Upper lobe of left lung (tissue), 6 donors: Measurements from ENCODE around the gene SEMA4C. TPM values are rescaled to one million over a fixed set of nuclear protein-coding genes. Genes with fewer than 3 reads are reported as not detected.
A peak's percentile ranks its signal among the peaks of the same experiment; 100 is the strongest.

Source experiments
- ATAC-seq, 2 donors: fragments of 200-7000 bp; cut with Tn5 transposase; one replicate each; pipeline ENCODE4 v1.9.1; 2022; ENCODE audit warnings: mild to moderate bottlenecking in 2 of 2, moderate library complexity in 2 of 2; ENCODE audit not compliant: low FRiP score in 2 of 2
- DNase-seq, 2 donors: peaks; one replicate each; pipeline ENCODE4 v3.0.0-alpha.2; 2019 to 2020
- H3K27ac ChIP-seq, 4 donors: fragments of 200-600 bp; sonication (generic); one replicate each; pipeline ENCODE4 v1.5.1; 2016 to 2019
- H3K27me3 ChIP-seq, 4 donors: fragments of 200-600 bp; sonication (generic); one replicate each; pipeline ENCODE4 v1.5.1; 2017 to 2019
- H3K36me3 ChIP-seq, 4 donors: fragments of 200-600 bp; sonication (generic); one replicate each; pipeline ENCODE4 v1.5.1; 2016 to 2019
- H3K4me1 ChIP-seq, 4 donors: fragments of 200-600 bp; sonication (generic); one replicate each; pipeline ENCODE4 v1.5.1; 2018 to 2019
- H3K4me3 ChIP-seq, 4 donors: fragments of 200-600 bp; sonication (generic); one replicate each; pipeline ENCODE4 v1.5.1; 2017 to 2019; ENCODE audit warnings: mild to moderate bottlenecking in 2 of 4, moderate library complexity in 1 of 4
- H3K9me3 ChIP-seq, 4 donors: fragments of 200-600 bp; sonication (generic); one replicate each; pipeline ENCODE4 v1.5.1; 2018 to 2019
- EP300 ChIP-seq, 4 donors: sonication (generic); formaldehyde crosslinking; IDR thresholded peaks; one replicate each; pipeline ENCODE4 v1.5.1; 2017; ENCODE audit warnings: antibody characterized with exemption in 4 of 4, control low read depth in 2 of 4
- POLR2A ChIP-seq, 4 donors: fragments of 450-650 bp; IDR thresholded peaks; one replicate each; pipeline ENCODE4 v1.5.1; 2016 to 2017; ENCODE audit warnings: antibody characterized with exemption in 4 of 4, mild to moderate bottlenecking in 2 of 4
- POLR2AphosphoS5 ChIP-seq, 2 donors: sonication (generic); formaldehyde crosslinking; IDR thresholded peaks; one replicate each; pipeline ENCODE4 v1.5.1; 2017; ENCODE audit warnings: antibody characterized with exemption in 2 of 2
- WGBS, 2 donors: methylation state at CpG; one replicate each; pipeline ENCODE4 v1.1.5; 2017 to 2018; 5-methylcytosine and 5-hydroxymethylcytosine counted together
- total RNA-seq, 6 donors: library from RNA; depleted of rRNA in 4 of 6; stranded (reverse); fragments of >200 nt in 4 of 6; gene quantifications; one replicate each; pipeline versions ENCODE4 v1.1.0 to v1.2.1, GENCODE V29; 2016 to 2021
- TF ChIP-seq, protein P1 (sequence below), 6 experiments: fragments of 450-650 bp in 4 of 6; fragments of 200-600 bp in 2 of 6; sonication (generic) in 2 of 6; IDR thresholded peaks; one replicate each; pipeline ENCODE4 v1.5.1; 2016 to 2019; ENCODE audit warnings: antibody characterized with exemption in 6 of 6
- donor health status: DM: no; HTN: no; CAD: no; lungs with moderate emphysema.
- donor health status: DM: no; HTN: yes; CAD: no; lungs with severe emphysema.

SEMA4C gene
- total RNA-seq, 6 donors from 2014 or later = 14.0 to 43.6 (median 24.2) TPM

DNA sequence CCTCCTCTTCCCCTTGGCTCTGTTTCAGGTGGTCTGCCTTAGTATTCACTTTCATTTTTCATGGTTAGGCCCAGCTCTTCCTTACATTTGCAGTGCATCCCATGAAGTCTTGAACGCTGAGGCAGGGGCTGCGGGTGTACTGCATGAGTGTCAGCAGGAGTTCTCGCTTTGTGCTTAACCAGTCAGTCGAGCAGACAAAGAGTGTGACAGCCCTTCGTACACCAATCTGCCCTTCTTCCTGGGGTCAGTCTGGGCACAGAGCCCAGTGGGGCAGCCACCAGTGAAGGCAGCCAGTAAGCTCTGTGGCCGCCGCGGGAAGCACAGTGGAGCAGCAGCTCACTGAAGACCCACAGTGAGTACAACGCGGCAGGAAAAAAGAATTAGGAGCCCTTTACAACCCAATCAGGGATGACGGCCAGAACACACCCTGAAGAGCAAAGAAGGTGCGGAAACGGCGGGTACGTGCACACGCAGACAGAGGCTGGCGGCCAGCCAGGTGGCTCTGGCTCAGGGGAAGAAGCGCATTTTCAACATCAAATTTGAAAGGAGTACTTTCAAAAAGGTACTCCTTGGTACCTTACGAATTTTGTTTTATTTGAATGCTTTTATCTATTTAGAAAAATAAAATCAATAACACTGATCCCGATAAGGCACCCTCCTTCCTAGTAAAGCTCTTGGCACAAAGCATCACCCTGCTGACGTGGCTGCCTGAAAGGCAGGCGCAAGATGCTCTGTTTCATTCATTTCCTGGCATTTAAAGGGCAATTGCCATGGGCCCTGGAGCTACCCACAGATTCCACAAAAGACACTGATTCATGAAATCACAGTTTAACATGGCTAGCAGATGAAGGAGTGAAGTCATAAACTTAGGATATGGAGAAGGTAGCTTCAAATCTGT lies 47.0 kb upstream of the SEMA4C start:
- no peaks in the 10 kb centered on the region for H3K36me3 ChIP-seq
- no peak for DNase-seq
- ATAC-seq = no peak
- H3K4me1 ChIP-seq = peaks cover 12 to 34% (median 23%) of the 10 kb centered on the region in 4 donors
- H3K27ac ChIP-seq = peak overlapping the region in 3 of 4 donors; percentile 2 to 61 (median 21)
- peak overlapping the region in 1 of 4 donors; percentile 11 for H3K4me3 ChIP-seq
- peaks cover 0 to 6% (median 2%) of the 10 kb centered on the region in 4 donors for H3K9me3 ChIP-seq
- WGBS, 2 donors = 76 to 79% methylated on average over 22 of the region's 22 CpGs
- no peaks in the 10 kb centered on the region for H3K27me3 ChIP-seq
- TF ChIP-seq, protein P1, sequence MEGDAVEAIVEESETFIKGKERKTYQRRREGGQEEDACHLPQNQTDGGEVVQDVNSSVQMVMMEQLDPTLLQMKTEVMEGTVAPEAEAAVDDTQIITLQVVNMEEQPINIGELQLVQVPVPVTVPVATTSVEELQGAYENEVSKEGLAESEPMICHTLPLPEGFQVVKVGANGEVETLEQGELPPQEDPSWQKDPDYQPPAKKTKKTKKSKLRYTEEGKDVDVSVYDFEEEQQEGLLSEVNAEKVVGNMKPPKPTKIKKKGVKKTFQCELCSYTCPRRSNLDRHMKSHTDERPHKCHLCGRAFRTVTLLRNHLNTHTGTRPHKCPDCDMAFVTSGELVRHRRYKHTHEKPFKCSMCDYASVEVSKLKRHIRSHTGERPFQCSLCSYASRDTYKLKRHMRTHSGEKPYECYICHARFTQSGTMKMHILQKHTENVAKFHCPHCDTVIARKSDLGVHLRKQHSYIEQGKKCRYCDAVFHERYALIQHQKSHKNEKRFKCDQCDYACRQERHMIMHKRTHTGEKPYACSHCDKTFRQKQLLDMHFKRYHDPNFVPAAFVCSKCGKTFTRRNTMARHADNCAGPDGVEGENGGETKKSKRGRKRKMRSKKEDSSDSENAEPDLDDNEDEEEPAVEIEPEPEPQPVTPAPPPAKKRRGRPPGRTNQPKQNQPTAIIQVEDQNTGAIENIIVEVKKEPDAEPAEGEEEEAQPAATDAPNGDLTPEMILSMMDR (IDR thresholded peaks at IDR 0.05) = no peak
- TF ChIP-seq POLR2A (IDR thresholded peaks at IDR 0.05) (no peak), EP300 (IDR thresholded peaks at IDR 0.05) (no peak), POLR2AphosphoS5 (IDR thresholded peaks at IDR 0.05) (no peak)

DNA sequence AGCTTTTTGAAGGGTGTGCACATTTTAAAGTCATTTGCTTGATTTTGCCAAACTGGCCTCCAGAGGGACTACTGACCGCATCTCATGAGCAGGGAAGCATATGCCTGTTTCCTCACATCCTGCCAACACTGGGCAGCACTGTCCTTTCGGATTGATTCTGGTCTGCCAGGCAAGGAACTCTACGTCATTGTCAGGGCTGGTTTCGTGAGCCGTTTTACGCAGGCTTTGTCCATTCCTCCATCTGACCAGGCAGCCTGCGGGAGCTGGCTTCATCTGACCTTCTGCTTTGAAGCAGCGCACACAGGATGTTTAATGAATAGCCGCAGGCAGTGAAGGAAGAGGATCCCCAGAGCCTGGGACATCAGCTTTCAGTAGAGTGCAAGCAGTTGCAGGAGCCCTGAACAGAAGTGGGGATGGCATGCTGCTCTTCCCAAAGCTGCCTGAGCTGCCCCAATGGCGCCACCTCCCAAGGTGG lies 46.3 kb upstream of the SEMA4C start:
- H3K4me1 ChIP-seq = peaks cover 12 to 34% (median 23%) of the 10 kb centered on the region in 4 donors
- H3K9me3 ChIP-seq = peaks cover 0 to 6% (median 2%) of the 10 kb centered on the region in 4 donors
- H3K36me3 ChIP-seq = no peaks in the 10 kb centered on the region
- WGBS, 2 donors = 61 to 72% methylated on average over 10 of the region's 10 CpGs
- TF ChIP-seq POLR2A (IDR thresholded peaks at IDR 0.05) = no peak
- TF ChIP-seq POLR2AphosphoS5 (IDR thresholded peaks at IDR 0.05) = peak in 1 of 2 donors; percentile 17
- TF ChIP-seq, protein P1 (IDR thresholded peaks at IDR 0.05) = peak in 1 of 6 experiments; percentile 5
- peak overlapping the region in 3 of 4 donors; percentile 2 to 61 (median 21) for H3K27ac ChIP-seq
- no peak for DNase-seq
- H3K4me3 ChIP-seq = peak overlapping the region in 1 of 4 donors; percentile 11
- no peaks in the 10 kb centered on the region for H3K27me3 ChIP-seq
- no peak for ATAC-seq

DNA sequence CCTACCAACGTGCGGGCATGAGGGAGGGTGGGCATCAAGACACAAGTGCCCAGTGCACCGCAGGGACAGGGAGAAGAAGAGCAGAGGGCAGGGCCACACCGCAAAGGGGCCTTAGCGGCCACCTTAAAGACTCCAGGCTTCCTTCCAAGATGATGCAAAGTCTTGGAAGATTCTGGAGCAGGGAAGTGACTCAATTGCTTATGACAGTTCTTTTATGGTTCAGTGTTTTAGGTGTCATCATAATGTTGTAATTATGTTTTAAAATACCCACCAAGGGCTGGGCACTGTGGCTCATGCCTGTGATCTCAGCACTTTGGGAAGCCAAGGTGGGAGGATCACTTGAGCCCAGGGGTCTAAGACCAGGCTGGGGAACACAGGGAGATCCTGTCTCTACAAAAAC lies 44.5 kb upstream of the SEMA4C start:
- TF ChIP-seq POLR2A (IDR thresholded peaks at IDR 0.05) (no peak), POLR2AphosphoS5 (IDR thresholded peaks at IDR 0.05) (no peak), EP300 (IDR thresholded peaks at IDR 0.05) (no peak)
- TF ChIP-seq, protein P1 (IDR thresholded peaks at IDR 0.05) = no peak
- Histone ChIP-seq H3K9me3 (peaks cover 0 to 6% (median 2%) of the 10 kb centered on the region in 4 donors), H3K27ac (peak overlapping the region in 1 of 4 donors; percentile 6), H3K27me3 (no peaks in the 10 kb centered on the region), H3K36me3 (no peaks in the 10 kb centered on the region), H3K4me1 (peaks cover 12 to 34% (median 23%) of the 10 kb centered on the region in 4 donors), H3K4me3 (no peak overlapping the region)
- 58 to 71% methylated on average over 5 of the region's 5 CpGs for WGBS, 2 donors
- ATAC-seq = peak in 1 of 2 donors; percentile 62
- DNase-seq = no peak

DNA sequence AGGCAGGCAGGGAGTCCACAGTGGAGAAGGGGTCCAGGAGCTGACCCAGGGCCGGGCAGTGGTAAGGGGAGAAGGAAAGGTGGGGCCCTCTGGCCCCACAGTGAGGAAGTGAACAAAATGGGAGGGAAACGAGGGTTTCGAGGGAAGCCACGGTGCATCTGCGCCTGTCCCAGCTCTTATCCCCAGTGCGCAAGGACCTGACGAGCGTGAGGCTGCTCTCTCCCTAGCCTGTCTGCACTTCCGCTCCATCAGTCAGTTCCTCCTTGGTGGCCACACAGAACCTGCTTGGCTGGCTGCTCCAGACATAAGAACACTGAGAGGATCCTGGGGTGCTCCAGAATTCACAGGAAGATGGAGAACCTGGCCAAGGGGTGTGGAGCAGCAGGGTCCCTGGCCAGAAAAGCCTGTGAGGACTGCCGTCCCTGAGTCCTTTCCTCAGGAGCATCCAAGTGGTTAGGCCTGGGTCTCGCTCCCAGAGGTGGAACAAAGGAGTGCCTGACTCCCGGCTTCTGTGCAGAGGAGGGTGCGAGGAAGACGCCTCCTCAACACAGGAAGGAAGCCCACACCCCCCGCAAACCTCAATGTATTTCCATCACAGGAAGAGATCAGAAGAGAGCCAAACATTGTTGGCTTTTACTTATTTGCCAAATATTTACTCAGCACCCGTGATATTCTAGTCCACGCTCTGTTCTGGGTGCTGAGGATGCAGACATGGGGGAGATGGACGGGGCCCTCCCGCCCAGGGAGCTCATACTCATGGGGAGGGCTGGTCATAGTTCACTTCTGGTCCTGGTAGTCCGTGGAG lies 43.7 kb upstream of the SEMA4C start:
- no peaks in the 10 kb centered on the region for H3K36me3 ChIP-seq
- H3K9me3 ChIP-seq = peaks cover 0 to 6% (median 2%) of the 10 kb centered on the region in 4 donors
- peak; percentile 47 to 56 for ATAC-seq
- no peaks in the 10 kb centered on the region for H3K27me3 ChIP-seq
- no peak overlapping the region for H3K4me3 ChIP-seq
- TF ChIP-seq, protein P1 (IDR thresholded peaks at IDR 0.05) = no peak
- TF ChIP-seq EP300 (IDR thresholded peaks at IDR 0.05) = no peak
- no peak for TF ChIP-seq POLR2AphosphoS5 (IDR thresholded peaks at IDR 0.05)
- TF ChIP-seq POLR2A (IDR thresholded peaks at IDR 0.05) = no peak
- no peak for DNase-seq
- WGBS, 2 donors = 45 to 53% methylated on average over 20 of the region's 20 CpGs
- peak overlapping the region in 1 of 4 donors; percentile 6 for H3K27ac ChIP-seq
- peaks cover 12 to 34% (median 23%) of the 10 kb centered on the region in 4 donors for H3K4me1 ChIP-seq
